ENCODE measurements around the gene KIAA1614.
"Not testable (repeated sequence)": the region's sequence is repeated elsewhere in the genome, so short reads cannot be mapped to it uniquely, and the experiment has no call there.

KIAA1614 gene

GRCh38 chr1:180941518-180942275, 29.0 kb downstream of the KIAA1614 start:
- no peak for DNase-seq (ENCODE audit: low spot score)

- no peak for DNase-seq (ENCODE audit: low spot score)
These were observed 32.5 kb downstream of the KIAA1614 start for GRCh38 chr1:180945151-180945550.

GRCh38 chr1:180945551-180945950, 32.9 kb downstream of the KIAA1614 start:
- DNase-seq (ENCODE audit: low spot score), result no peak

- no peak for DNase-seq (ENCODE audit: low spot score)
These were observed 33.4 kb downstream of the KIAA1614 start for GRCh38 chr1:180946056-180946455.

GRCh38 chr1:180946541-180947498, 34.1 kb downstream of the KIAA1614 start:
- DNase-seq (ENCODE audit: low spot score), result no peak

GRCh38 chr1:180947499-180947885, 34.8 kb downstream of the KIAA1614 start:
- no peak for DNase-seq (ENCODE audit: low spot score)

GRCh38 chr1:180947901-180948640, 35.4 kb downstream of the KIAA1614 start:
- DNase-seq (ENCODE audit: low spot score), result no peak

- DNase-seq (ENCODE audit: low spot score), result no peak
These were observed 36.2 kb downstream of the KIAA1614 start for GRCh38 chr1:180948641-180949615.

- no peak for DNase-seq (ENCODE audit: low spot score)
These were observed 36.9 kb downstream of the KIAA1614 start for GRCh38 chr1:180949616-180950000.

GRCh38 chr1:180950321-180950720, 37.6 kb downstream of the KIAA1614 start:
- DNase-seq (ENCODE audit: low spot score), result no peak

GRCh38 chr1:180951186-180951745, 38.6 kb downstream of the KIAA1614 start:
- no peak for DNase-seq (ENCODE audit: low spot score)

GRCh38 chr1:180951836-180952656, 39.3 kb downstream of the KIAA1614 start:
- no peak for DNase-seq (ENCODE audit: low spot score)

GRCh38 chr1:180952657-180953013, 39.9 kb downstream of the KIAA1614 start:
- DNase-seq (ENCODE audit: low spot score), result no peak

- DNase-seq (ENCODE audit: low spot score), result no peak
These were observed 40.8 kb downstream of the KIAA1614 start for GRCh38 chr1:180953291-180954004.

- DNase-seq (ENCODE audit: low spot score), result peak; percentile 58
These were observed 41.5 kb downstream of the KIAA1614 start for GRCh38 chr1:180954005-180954800.

GRCh38 chr1:180954801-180955165, 42.1 kb downstream of the KIAA1614 start:
- DNase-seq (ENCODE audit: low spot score), result no peak

GRCh38 chr1:180956028-180956640, 43.4 kb downstream of the KIAA1614 start:
- no peak for DNase-seq (ENCODE audit: low spot score)

GRCh38 chr1:180959620-180960019, 46.9 kb downstream of the KIAA1614 start:
- not testable (repeated sequence) for DNase-seq (ENCODE audit: low spot score)
